ENCODE results near the gene ATP7B.

The ATP7B gene

GRCh38 chr13:51924756-51925544, 86.3 kb downstream of the ATP7B start:
- TF ChIP-seq CTCF (conservative IDR thresholded peaks at IDR 0.05) = no peak
- H3K27ac ChIP-seq = no peak overlapping the region

GRCh38 chr13:51923983-51924539, 87.2 kb downstream of the ATP7B start:
- H3K27ac ChIP-seq = no peak overlapping the region
- peak; percentile 61 for TF ChIP-seq CTCF (conservative IDR thresholded peaks at IDR 0.05)

- no peak for TF ChIP-seq CTCF (conservative IDR thresholded peaks at IDR 0.05)
- no peak overlapping the region for H3K27ac ChIP-seq
These were observed 88.3 kb downstream of the ATP7B start for GRCh38 chr13:51922771-51923480.

- H3K27ac ChIP-seq = no peak overlapping the region
- TF ChIP-seq CTCF (conservative IDR thresholded peaks at IDR 0.05) = no peak
These were observed 89.2 kb downstream of the ATP7B start for GRCh38 chr13:51921790-51922740.

- H3K27ac ChIP-seq = peak overlapping the region; percentile 64; the same call in 1 of the 2 replicates
- no peak for TF ChIP-seq CTCF (conservative IDR thresholded peaks at IDR 0.05)
These were observed 90.5 kb downstream of the ATP7B start for GRCh38 chr13:51920786-51921185.

- peak overlapping the region; percentile 64 for H3K27ac ChIP-seq
- TF ChIP-seq CTCF (conservative IDR thresholded peaks at IDR 0.05) = no peak
These were observed 91.0 kb downstream of the ATP7B start for GRCh38 chr13:51920267-51920666.
